GM21447 (cell line): Measurements from ENCODE around the gene UGT2B28.
"Not testable (repeated sequence)": the region's sequence is repeated elsewhere in the genome, so short reads cannot be mapped to it uniquely, and the experiment has no call there.

ENCODE experiments used
- ATAC-seq: cut with Tn5 transposase; IDR thresholded peaks from one replicate; pipeline ENCODE4 v1.9.1; 2021; ENCODE audit not compliant: unreplicated experiment

The UGT2B28 gene

DNA sequence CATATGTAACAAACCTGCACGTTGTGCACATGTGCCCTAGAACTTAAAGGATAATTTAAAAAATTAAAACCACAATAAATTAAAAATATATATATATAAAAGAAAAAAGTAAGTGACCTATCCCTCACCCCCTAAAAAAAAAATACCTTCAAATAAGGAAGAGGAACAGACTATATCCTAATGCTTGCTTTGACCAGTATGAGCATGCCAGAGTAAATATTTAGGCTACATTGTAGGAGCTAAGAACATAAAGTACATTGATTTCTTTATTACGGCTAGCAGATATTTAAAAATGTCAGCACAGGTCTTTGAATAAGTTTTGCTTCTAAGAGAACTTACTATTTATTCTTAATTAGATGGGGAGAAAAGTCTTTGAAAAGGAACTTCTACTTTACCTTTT is 62.8 kb downstream of the UGT2B28 start:
- ATAC-seq: not testable (repeated sequence)

DNA sequence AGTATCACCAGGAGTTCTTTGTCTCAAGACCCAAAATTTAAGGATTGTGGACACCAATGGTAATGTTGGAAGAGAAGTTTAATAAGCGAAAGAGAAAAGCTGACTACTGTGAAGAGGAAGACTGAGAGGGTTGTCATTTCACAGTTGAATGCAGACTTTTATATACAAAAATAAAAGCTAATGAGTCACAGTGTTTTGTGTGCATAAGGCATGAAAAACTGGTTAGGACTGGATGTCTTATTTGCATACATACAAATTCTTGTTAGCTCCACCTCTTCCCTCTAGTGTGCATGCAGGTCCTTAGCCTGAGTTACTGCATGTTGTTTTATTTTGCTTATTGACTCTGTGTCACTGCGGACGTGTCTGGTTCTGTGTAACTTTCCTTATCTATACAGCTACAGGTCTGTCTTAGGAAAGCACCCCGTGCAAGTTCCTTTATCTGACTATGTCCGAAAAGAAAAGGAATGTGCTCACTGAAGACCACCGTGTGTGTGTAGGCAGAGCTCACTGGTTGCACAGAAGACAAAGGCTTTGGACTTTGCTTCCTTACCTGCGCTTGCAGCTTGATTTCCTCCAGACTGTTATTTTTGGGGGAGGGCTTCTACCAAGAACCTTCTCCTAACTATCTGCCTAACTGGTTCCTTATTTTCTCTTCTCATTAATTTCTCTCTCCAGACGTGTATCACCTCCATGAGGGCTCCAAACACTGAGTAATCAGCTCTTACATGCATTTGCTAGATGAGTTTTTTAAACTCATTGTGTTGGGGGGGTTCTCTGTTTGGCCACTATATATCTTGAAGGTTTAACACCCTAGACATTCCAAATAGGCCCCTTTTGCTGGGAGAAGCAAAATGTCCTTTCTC is 63.5 kb downstream of the UGT2B28 start:
- not testable (repeated sequence) for ATAC-seq
